SH-SY5Y (cell line): ENCODE data around the gene GBX1.

Experiments used
- GATA2 ChIP-seq: IDR thresholded peaks from 2 replicates; pipeline ENCODE4 v1.6.1; 2011; ENCODE audit warnings: mild to moderate bottlenecking, low read depth, low read length
- GATA3 ChIP-seq: IDR thresholded peaks from 2 replicates; pipeline ENCODE4 v1.6.1; 2011; ENCODE audit warnings: low read depth, mild to moderate bottlenecking, low read length, moderate library complexity

The GBX1 gene

GRCh38 chr7:151114151-151115090 is 53.1 kb downstream of the GBX1 start:
- TF ChIP-seq GATA3 (no peak), GATA2 (no peak)

GRCh38 chr7:151113344-151114150 is 53.9 kb downstream of the GBX1 start:
- no peak for TF ChIP-seq GATA3
- TF ChIP-seq GATA2, result peak; percentile 96

- TF ChIP-seq GATA2 (no peak), GATA3 (no peak)
Observed at GRCh38 chr7:151110941-151111645, 56.4 kb downstream of the GBX1 start.

GRCh38 chr7:151110236-151110940 is 57.1 kb downstream of the GBX1 start:
- TF ChIP-seq GATA3 (no peak), GATA2 (no peak)

- TF ChIP-seq GATA2 (no peak), GATA3 (no peak)
Observed at GRCh38 chr7:151109094-151110048, 58.1 kb downstream of the GBX1 start.

- no peak for TF ChIP-seq GATA3
- TF ChIP-seq GATA2, result no peak
Observed at GRCh38 chr7:151107882-151108281, 59.6 kb downstream of the GBX1 start.

GRCh38 chr7:151104411-151105235 is 62.9 kb downstream of the GBX1 start:
- TF ChIP-seq GATA3 (no peak), GATA2 (no peak)

GRCh38 chr7:151103973-151104372 is 63.5 kb downstream of the GBX1 start:
- TF ChIP-seq GATA3 (no peak), GATA2 (no peak)

GRCh38 chr7:151102991-151103390 is 64.5 kb downstream of the GBX1 start:
- TF ChIP-seq GATA3 (no peak), GATA2 (no peak)

- no peak for TF ChIP-seq GATA3
- TF ChIP-seq GATA2, result no peak
Observed at GRCh38 chr7:151101621-151102396, 65.7 kb downstream of the GBX1 start.

- no peak for TF ChIP-seq GATA2
- TF ChIP-seq GATA3, result no peak
Observed at GRCh38 chr7:151100921-151101320, 66.6 kb downstream of the GBX1 start.
